HL-60 (cell line): ENCODE results near the gene JAK1.

Experiments
- CTCF ChIP-seq: IDR thresholded peaks from one replicate; pipeline ENCODE4 v1.5.1; 2011; ENCODE audit warnings: low read length, control low read depth, inconsistent platforms; ENCODE audit not compliant: insufficient read depth
- POLR2AphosphoS5 ChIP-seq: IDR thresholded peaks from 2 replicates; pipeline ENCODE4 v1.6.1; 2012; ENCODE audit warnings: low read depth

GRCh38 chr1:64823691-64824476 is 142.5 kb downstream of the JAK1 start:
- TF ChIP-seq POLR2AphosphoS5 = no peak
- peak; percentile 77 for TF ChIP-seq CTCF
